ENCODE measurements around the gene SREK1.
"Not testable (repeated sequence)": the region's sequence is repeated elsewhere in the genome, so short reads cannot be mapped to it uniquely, and the experiment has no call there.

The SREK1 gene

DNA sequence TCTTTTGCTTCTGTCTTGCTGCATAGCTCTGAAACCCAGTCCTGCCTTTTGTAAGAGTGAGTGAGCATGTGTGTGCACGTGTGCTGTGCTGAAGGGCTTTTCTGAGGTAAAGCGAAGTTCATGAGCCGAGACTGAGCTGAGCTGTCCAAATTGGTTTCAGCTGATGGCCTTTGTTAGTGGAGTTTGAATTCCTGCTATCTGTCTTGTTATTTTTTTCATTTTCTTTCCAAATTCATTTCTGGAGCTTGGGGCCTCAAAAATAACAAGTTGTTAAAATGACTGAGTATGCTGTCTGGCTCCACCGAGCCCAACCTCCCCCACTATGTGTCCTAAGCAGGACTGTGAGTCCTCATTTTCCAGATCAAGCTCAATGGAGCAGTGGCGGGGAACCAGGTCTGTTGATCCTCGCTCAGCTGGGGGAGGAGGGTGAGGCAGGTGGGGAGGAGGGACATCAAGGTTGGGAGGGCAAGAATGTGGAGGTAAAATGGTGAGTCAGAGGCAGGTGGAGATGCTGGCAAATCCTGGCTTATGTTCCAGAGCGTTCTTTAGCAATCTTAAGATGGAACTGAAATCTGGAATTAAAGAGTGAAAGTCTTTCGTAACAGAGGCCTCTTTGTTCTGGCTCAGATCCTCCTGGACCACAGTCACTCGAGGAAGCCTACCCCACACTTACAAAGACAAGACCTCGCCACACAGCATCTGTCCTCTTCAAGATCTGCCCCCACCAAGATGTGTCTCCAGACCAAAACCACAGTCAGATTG, 63.9 kb downstream of the SREK1 start:
- no peak overlapping the region for H3K27ac ChIP-seq
- TF ChIP-seq ZFX (IDR thresholded peaks at IDR 0.05) (no peak), CTCF (conservative IDR thresholded peaks at IDR 0.05) (no peak)

DNA sequence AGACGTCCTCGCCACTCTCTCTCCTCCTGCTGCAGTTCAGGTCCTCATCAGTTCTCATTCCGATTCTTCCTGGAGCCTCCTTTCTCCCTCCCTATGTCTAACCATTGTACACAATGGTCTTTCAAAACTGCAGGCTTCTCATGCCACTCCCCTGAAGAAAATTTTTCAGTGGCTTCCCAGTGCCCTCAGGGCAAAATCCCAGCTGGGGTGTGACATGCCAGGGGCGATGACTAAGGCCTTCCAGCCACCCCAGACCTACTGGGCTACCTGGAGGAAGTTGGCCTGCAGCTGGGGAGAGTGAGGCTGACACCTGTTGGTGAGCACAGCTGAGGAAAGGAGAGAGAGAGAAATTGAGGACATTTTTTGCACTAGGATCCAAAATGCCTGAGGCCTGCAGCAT, 65.2 kb downstream of the SREK1 start:
- TF ChIP-seq ZFX (IDR thresholded peaks at IDR 0.05) (no peak), CTCF (conservative IDR thresholded peaks at IDR 0.05) (peak; percentile 20; the same call in 1 of the 2 replicates)
- peak overlapping the region; percentile 1; the same call in 1 of the 2 replicates for H3K27ac ChIP-seq

DNA sequence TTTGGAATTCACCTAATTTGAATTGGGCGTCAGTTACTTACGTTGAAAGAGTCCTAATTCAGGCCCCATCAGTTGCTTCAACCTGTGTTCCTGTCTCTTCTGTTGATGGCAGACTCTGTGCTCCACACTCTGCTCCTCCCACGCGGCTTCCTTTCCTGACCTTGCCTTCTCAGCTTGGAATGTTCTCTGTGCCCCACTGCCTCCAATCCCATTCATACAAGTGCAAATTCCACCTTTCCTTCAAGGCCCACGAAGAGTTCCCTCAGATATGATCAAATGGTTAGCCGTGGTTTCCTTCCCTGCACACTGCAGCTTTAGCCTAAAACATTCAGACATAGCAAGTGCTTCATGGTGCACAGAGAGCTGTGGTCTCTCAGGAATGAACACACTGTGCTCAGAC, 65.7 kb downstream of the SREK1 start:
- no peak; the same call in 1 of the 2 replicates for TF ChIP-seq CTCF (conservative IDR thresholded peaks at IDR 0.05)
- no peak for TF ChIP-seq ZFX (IDR thresholded peaks at IDR 0.05)
- H3K27ac ChIP-seq: no peak overlapping the region

DNA sequence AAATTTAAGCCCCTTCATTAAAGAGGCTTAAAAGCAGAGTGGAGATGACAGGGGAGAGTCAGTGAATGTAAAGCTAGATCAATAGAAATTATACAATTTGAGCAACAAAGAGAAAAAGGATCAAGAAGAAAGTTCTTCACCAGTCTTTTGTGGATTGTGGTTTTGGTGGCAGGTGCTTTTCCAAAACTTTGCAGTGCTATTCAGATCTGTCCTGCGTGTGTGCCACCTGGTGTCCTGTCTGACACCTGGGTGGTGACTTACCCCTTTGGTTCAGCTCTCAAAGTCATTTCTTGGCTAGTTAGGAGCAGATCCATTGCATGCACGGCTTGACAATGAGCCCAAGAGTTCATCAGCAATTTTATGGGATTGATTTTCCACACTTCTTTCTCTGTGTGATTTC, 69.4 kb downstream of the SREK1 start:
- no peak for TF ChIP-seq ZFX (IDR thresholded peaks at IDR 0.05)
- TF ChIP-seq CTCF (conservative IDR thresholded peaks at IDR 0.05): no peak
- H3K27ac ChIP-seq: no peak overlapping the region

DNA sequence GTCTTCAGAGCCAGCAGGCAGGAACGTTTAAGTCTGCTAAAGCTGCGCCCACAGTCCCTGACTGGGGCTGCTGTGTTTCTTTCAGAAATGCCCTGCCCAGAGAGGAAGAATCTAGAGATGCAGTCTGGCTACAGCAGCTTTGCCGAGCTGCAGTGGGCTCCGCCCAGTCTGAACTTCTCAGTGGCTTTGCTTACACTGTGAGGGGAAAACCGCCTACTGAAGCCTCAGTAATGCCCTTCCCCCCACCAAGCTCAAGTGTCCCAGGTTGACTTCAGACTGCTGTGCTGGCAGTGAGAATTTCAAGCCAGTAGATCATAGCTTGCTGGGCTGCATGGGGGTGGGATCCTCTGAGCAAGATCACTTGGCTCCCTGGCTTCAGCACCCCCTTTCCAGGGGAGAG, 78.4 kb downstream of the SREK1 start:
- H3K27ac ChIP-seq: no peak overlapping the region
- TF ChIP-seq ZFX (IDR thresholded peaks at IDR 0.05) (no peak), CTCF (conservative IDR thresholded peaks at IDR 0.05) (no peak)

- H3K27ac ChIP-seq: not testable (repeated sequence)
Observed at GRCh38 chr5:66222896-66223295, 78.8 kb downstream of the SREK1 start.

DNA sequence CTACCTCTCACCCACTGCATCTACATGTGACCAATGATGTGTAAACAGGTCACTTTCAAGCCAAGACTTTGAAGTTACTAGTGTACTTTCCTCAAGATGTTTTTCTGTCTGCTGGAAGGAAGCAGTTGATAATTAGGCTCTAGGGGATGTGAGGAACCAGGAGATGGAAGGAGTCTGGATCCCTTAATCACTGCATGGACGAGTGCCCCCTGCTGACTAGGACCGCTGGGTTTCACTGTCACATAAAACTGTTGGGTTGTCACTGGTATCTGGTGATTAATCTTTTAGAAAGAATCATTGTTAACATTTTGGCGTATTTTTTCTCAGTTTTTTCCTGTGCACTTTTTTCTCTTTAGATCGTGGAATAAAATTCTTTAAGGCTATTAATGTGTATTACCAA, 79.5 kb downstream of the SREK1 start:
- TF ChIP-seq ZFX (IDR thresholded peaks at IDR 0.05) (no peak), CTCF (conservative IDR thresholded peaks at IDR 0.05) (peak; percentile 78)

GRCh38 chr5:66224274-66224673, 80.2 kb downstream of the SREK1 start:
- TF ChIP-seq CTCF (conservative IDR thresholded peaks at IDR 0.05) (no peak), ZFX (IDR thresholded peaks at IDR 0.05) (no peak)

More for the DNA sequence above, 79.5 kb downstream of the SREK1 start:
- H3K27ac ChIP-seq: no peak overlapping the region

More at GRCh38 chr5:66224274-66224673, 80.2 kb downstream of the SREK1 start:
- H3K27ac ChIP-seq: no peak overlapping the region
